Activated T-cell treated with anti-CD3 and anti-CD28 coated beads for 1 hour (primary cell): ENCODE results near the gene NLN.
"Not testable (repeated sequence)": the region's sequence is repeated elsewhere in the genome, so short reads cannot be mapped to it uniquely, and the experiment has no call there.

Source experiments
- DNase-seq: peaks from one replicate; pipeline ENCODE4 v3.0.0-alpha.2; 2020; ENCODE audit warnings: low read depth

NLN gene

GRCh38 chr5:65734196-65734775 lies 12.3 kb downstream of the NLN start:
- DNase-seq: not testable (repeated sequence)

- DNase-seq: no peak
Measured at GRCh38 chr5:65734921-65735320, 12.9 kb downstream of the NLN start.

- no peak for DNase-seq
Measured at GRCh38 chr5:65736011-65736410, 14.0 kb downstream of the NLN start.

GRCh38 chr5:65737842-65738241 lies 15.8 kb downstream of the NLN start:
- no peak for DNase-seq

- no peak for DNase-seq
Measured at GRCh38 chr5:65738305-65738704, 16.3 kb downstream of the NLN start.

GRCh38 chr5:65739162-65739561 lies 17.2 kb downstream of the NLN start:
- no peak for DNase-seq

- DNase-seq: no peak
Measured at GRCh38 chr5:65742565-65743231, 20.7 kb downstream of the NLN start.

GRCh38 chr5:65749221-65749844 lies 27.3 kb downstream of the NLN start:
- DNase-seq: no peak

- no peak for DNase-seq
Measured at GRCh38 chr5:65749956-65750355, 28.0 kb downstream of the NLN start.

- no peak for DNase-seq
Measured at GRCh38 chr5:65750938-65751337, 28.9 kb downstream of the NLN start.

GRCh38 chr5:65753189-65753588 lies 31.2 kb downstream of the NLN start:
- no peak for DNase-seq

GRCh38 chr5:65758546-65759144 lies 36.6 kb downstream of the NLN start:
- no peak for DNase-seq

GRCh38 chr5:65760504-65761275 lies 38.7 kb downstream of the NLN start:
- DNase-seq: peak; percentile 40

GRCh38 chr5:65762234-65762633 lies 40.2 kb downstream of the NLN start:
- no peak for DNase-seq

- DNase-seq: no peak
Measured at GRCh38 chr5:65765582-65765981, 43.6 kb downstream of the NLN start.

GRCh38 chr5:65766175-65766574 lies 44.2 kb downstream of the NLN start:
- no peak for DNase-seq

GRCh38 chr5:65766781-65767180 lies 44.8 kb downstream of the NLN start:
- DNase-seq: no peak

- DNase-seq: no peak
Measured at GRCh38 chr5:65767565-65767964, 45.6 kb downstream of the NLN start.

GRCh38 chr5:65768723-65769346 lies 46.8 kb downstream of the NLN start:
- no peak for DNase-seq

GRCh38 chr5:65769539-65769938 lies 47.5 kb downstream of the NLN start:
- DNase-seq: no peak

- no peak for DNase-seq
Measured at GRCh38 chr5:65771266-65771665, 49.3 kb downstream of the NLN start.

- DNase-seq: not testable (repeated sequence)
Measured at GRCh38 chr5:65772963-65773362, 51.0 kb downstream of the NLN start.
